HepG2 (cell line): ENCODE data around the gene TDRD9. TPM values are rescaled to one million over a fixed set of nuclear protein-coding genes. Genes with fewer than 3 reads are reported as not detected.

Experiments
- ARNTL ChIP-seq: sonication (generic); formaldehyde crosslinking; IDR thresholded peaks from 2 replicates; pipeline ENCODE4 v1.4.0; 2020; ENCODE audit warnings: mild to moderate bottlenecking, missing genetic modification reagents
- EED ChIP-seq: sonication (generic); formaldehyde crosslinking; IDR thresholded peaks from 2 replicates; pipeline ENCODE4 v1.5.0; 2020; ENCODE audit warnings: mild to moderate bottlenecking, missing genetic modification reagents
- FOXP1 ChIP-seq, 2 experiments: fragments of 450-650 bp in 1 of 2; IDR thresholded peaks; 2 replicates each; pipeline ENCODE4 v1.6.1; 2017 to 2018; ENCODE audit warnings: antibody characterized with exemption in 1 of 2
- HCFC1 ChIP-seq: fragments of 150-350 bp; IDR thresholded peaks from 2 replicates; pipeline ENCODE4 v1.6.1; 2014; ENCODE audit warnings: low read depth, low read length
- JUND ChIP-seq: sonication (generic); formaldehyde crosslinking; IDR thresholded peaks from 2 replicates; pipeline ENCODE4 v1.8.0; 2022; ENCODE audit warnings: mild to moderate bottlenecking, missing genetic modification reagents
- MEIS1 ChIP-seq: sonication (generic); formaldehyde crosslinking; IDR thresholded peaks from 2 replicates; pipeline ENCODE4 v1.9.0; 2021; ENCODE audit warnings: mild to moderate bottlenecking, missing genetic modification reagents, moderate library complexity, borderline replicate concordance
- NR2F1 ChIP-seq, 2 experiments: fragments of 450-650 bp in 1 of 2; formaldehyde crosslinking in 1 of 2; IDR thresholded peaks; 2 replicates each; pipeline versions ENCODE4 v1.5.0 to v1.6.1; 2016 to 2020; ENCODE audit warnings: mild to moderate bottlenecking in 1 of 2, missing compliant biosample characterization in 1 of 2, missing genetic modification reagents in 1 of 2, moderate library complexity in 1 of 2
- NR3C1 ChIP-seq: sonication (generic); formaldehyde crosslinking; IDR thresholded peaks from 2 replicates; pipeline ENCODE4 v1.4.0; 2020; ENCODE audit warnings: missing genetic modification reagents
- PPARG ChIP-seq: conservative IDR thresholded peaks from 2 replicates; pipeline ENCODE4 v1.6.1; 2016; ENCODE audit warnings: missing biosample characterization, missing genetic modification reagents
- TBX3 ChIP-seq: fragments of 450-650 bp; IDR thresholded peaks from 2 replicates; pipeline ENCODE4 v1.6.1; 2017; ENCODE audit warnings: antibody characterized with exemption, mild to moderate bottlenecking, inconsistent platforms, borderline replicate concordance
- THAP11 ChIP-seq: IDR thresholded peaks from 2 replicates; pipeline ENCODE4 v1.6.1; 2016; ENCODE audit warnings: missing biosample characterization, missing genetic modification reagents
- ZC3H4 ChIP-seq: sonication (generic); formaldehyde crosslinking; IDR thresholded peaks from 2 replicates; pipeline ENCODE4 v1.4.0; 2020; ENCODE audit warnings: missing genetic modification reagents, borderline replicate concordance
- ZNF235 ChIP-seq: sonication (generic); formaldehyde crosslinking; IDR thresholded peaks from 2 replicates; pipeline ENCODE4 v1.8.1; 2023; ENCODE audit warnings: mild to moderate bottlenecking, missing genetic modification reagents, borderline replicate concordance
- ZNF777 ChIP-seq: sonication (generic); formaldehyde crosslinking; IDR thresholded peaks from 2 replicates; pipeline ENCODE4 v1.4.0; 2020; ENCODE audit warnings: missing genetic modification reagents
- ZNF780A ChIP-seq: sonication (generic); formaldehyde crosslinking; IDR thresholded peaks from 2 replicates; pipeline ENCODE4 v1.8.0; 2022; ENCODE audit warnings: mild to moderate bottlenecking, missing genetic modification reagents, moderate library complexity
- polyA plus RNA-seq, 8 experiments: library from polyadenylated mRNA; depleted of rRNA in 3 of 8; stranded (reverse) in 7 of 8; unstranded in 1 of 8; fragments of >200 nt; fragmentation: Illumina TruSeq in 4 of 8; extraction: Trizol in 4 of 8; gene quantifications; 2 replicates each; pipeline versions ENCODE4 v1.2.1 to v1.2.3, GENCODE V29; 2011 to 2016; ENCODE audit warnings: low read depth in 4 of 8, missing spikeins in 1 of 8, mixed read lengths in 1 of 8; ENCODE audit not compliant: insufficient read depth in 1 of 8
- total RNA-seq, 5 experiments: library from RNA; depleted of rRNA; stranded (reverse); fragments of >200 nt; fragmentation: Illumina TruSeq; extraction: Trizol; gene quantifications; 2 replicates each; pipeline ENCODE4 v1.2.3, GENCODE V29; 2016; ENCODE audit warnings: low read depth in 1 of 5
- TF ChIP-seq, protein P1 (sequence below): sonication (generic); formaldehyde crosslinking; IDR thresholded peaks from 2 replicates; pipeline ENCODE4 v1.4.0; 2020; ENCODE audit warnings: mild to moderate bottlenecking, missing genetic modification reagents
- TF ChIP-seq, protein P2 (sequence below): sonication (generic); formaldehyde crosslinking; IDR thresholded peaks from 2 replicates; pipeline ENCODE4 v1.5.1; 2020; ENCODE audit warnings: mild to moderate bottlenecking, moderate library complexity, missing genetic modification reagents
- TF ChIP-seq, protein P3 (sequence below): sonication (generic); formaldehyde crosslinking; IDR thresholded peaks from 2 replicates; pipeline ENCODE4 v1.9.0; 2022; ENCODE audit warnings: missing genetic modification reagents, mild to moderate bottlenecking, borderline replicate concordance

The TDRD9 gene
- total and polyA plus RNA-seq, 2 of the 13 experiments (the other 11 are each of a cell fraction or from before 2014, with no cell fraction given) = not detected

DNA sequence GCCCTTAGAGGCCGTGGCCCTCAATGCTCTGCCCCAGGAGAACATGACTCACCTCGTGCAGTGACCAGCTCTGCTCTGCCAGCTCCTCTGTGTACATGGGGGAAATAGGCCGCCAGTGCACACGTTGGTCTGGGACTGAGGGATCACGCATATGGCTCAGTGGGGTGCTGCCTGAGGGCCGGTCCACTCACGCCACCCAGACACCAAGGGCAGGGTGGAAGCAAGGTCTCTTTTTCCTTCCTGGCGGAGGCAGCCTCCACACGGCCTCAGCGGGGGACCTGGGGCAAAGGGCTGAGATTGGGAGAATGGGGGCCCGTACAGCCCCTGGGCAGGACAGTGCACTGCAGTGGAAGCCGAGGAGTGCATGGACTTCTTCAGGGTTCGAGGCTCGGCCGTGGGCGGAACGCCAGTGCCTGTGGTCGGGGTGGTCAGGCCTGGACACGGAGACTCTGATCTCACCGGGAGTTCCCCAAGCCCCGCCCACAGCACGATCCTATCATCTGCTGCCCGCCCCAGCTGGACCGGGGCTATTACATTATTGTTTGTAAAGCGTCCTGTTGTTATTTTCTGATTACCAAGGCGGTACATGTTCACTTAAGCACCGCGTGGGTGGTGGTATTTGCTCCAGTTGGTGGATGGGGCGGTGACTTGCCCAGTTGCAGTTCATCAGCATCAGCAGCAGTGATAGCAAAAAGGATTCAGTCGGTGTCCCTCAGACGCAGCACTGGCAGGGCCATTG, 38.8 kb upstream of the TDRD9 start (continued):
- TF ChIP-seq, protein P1, sequence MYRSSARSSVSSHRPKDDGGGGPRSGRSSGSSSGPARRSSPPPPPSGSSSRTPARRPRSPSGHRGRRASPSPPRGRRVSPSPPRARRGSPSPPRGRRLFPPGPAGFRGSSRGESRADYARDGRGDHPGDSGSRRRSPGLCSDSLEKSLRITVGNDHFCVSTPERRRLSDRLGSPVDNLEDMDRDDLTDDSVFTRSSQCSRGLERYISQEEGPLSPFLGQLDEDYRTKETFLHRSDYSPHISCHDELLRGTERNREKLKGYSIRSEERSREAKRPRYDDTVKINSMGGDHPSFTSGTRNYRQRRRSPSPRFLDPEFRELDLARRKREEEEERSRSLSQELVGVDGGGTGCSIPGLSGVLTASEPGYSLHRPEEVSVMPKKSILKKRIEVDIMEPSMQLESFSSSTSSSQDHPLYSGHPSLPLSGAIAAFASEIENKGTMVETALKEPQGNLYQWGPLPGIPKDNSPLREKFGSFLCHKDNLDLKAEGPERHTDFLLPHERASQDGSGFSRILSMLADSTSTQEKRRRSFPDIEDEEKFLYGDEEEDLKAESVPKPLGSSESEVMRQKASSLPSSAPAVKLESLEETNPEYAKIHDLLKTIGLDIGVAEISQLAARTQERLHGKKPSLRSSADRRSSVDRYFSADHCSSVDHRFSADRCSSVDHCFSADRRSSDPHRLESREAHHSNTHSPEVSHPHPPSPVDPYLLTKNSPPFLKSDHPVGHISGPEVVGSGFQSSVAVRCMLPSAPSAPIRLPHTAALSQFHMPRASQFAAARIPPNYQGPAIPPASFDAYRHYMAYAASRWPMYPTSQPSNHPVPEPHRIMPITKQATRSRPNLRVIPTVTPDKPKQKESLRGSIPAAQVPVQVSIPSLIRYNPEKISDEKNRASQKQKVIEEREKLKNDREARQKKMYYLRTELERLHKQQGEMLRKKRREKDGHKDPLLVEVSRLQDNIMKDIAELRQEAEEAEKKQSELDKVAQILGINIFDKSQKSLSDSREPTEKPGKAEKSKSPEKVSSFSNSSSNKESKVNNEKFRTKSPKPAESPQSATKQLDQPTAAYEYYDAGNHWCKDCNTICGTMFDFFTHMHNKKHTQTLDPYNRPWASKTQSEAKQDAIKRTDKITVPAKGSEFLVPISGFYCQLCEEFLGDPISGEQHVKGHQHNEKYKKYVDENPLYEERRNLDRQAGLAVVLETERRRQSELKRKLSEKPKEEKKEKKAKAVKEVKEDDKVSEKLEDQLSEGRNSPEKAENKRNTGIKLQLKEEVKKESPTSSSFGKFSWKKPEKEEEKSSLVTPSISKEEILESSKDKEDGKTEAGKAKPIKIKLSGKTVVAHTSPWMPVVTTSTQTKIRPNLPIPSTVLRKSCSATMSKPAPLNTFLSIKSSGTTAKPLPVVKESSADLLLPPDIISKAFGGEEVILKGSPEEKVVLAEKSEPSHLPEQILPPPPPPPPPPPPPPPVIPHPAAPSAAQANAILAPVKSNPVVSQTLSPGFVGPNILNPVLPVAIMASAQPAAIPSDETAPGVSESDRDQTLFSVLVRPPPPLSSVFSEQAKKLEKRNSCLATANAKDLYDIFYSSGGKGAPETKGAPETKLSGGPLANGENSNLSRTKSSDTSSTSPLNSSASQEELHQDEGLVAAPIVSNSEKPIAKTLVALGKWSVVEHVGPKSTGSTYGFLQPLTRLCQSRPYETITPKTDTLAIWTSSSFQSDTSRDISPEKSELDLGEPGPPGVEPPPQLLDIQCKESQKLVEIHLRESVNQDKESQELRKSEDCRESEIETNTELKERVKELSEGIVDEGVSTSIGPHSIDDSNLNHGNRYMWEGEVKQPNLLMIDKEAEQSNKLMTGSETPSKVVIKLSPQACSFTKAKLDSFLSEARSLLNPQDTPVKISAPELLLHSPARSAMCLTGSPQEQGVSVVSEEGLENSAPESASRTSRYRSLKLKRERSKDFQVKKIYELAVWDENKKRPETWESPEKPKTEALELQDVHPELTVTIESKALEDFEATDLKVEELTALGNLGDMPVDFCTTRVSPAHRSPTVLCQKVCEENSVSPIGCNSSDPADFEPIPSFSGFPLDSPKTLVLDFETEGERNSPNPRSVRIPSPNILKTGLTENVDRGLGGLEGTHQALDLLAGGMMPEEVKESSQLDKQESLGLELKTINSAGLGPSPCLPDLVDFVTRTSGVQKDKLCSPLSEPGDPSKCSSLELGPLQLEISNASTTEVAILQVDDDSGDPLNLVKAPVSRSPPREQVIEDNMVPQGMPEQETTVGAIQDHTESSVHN (CRISPR knock-in tag) = no peak
- TF ChIP-seq ZNF780A (CRISPR knock-in tag) (no peak), ZNF235 (no peak), PPARG (no peak), ARNTL (CRISPR knock-in tag) (peak; percentile 74; the same call in 1 of the 2 replicates), FOXP1 (IDR thresholded peaks at IDR 0.05) (no peak), FOXP1 (CRISPR knock-in tag; IDR thresholded peaks at IDR 0.05) (peak; percentile 84), NR2F1 (CRISPR knock-in tag; IDR thresholded peaks at IDR 0.05) (no peak), ZC3H4 (CRISPR knock-in tag) (peak; percentile 58; the same call in 1 of the 2 replicates), EED (CRISPR knock-in tag) (no peak), NR3C1 (CRISPR knock-in tag) (no peak), MEIS1 (CRISPR knock-in tag) (peak; percentile 76; the same call in 1 of the 2 replicates), JUND (CRISPR knock-in tag) (peak; percentile 66; the same call in 1 of the 2 replicates), ZNF777 (CRISPR knock-in tag) (no peak), TBX3 (no peak; the same call in 1 of the 2 replicates), THAP11 (CRISPR knock-in tag) (peak; percentile 21; the same call in 1 of the 2 replicates), HCFC1 (no peak)
- TF ChIP-seq, protein P2, sequence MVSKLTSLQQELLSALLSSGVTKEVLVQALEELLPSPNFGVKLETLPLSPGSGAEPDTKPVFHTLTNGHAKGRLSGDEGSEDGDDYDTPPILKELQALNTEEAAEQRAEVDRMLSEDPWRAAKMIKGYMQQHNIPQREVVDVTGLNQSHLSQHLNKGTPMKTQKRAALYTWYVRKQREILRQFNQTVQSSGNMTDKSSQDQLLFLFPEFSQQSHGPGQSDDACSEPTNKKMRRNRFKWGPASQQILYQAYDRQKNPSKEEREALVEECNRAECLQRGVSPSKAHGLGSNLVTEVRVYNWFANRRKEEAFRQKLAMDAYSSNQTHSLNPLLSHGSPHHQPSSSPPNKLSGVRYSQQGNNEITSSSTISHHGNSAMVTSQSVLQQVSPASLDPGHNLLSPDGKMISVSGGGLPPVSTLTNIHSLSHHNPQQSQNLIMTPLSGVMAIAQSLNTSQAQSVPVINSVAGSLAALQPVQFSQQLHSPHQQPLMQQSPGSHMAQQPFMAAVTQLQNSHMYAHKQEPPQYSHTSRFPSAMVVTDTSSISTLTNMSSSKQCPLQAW (CRISPR knock-in tag) = no peak
- TF ChIP-seq, protein P3, sequence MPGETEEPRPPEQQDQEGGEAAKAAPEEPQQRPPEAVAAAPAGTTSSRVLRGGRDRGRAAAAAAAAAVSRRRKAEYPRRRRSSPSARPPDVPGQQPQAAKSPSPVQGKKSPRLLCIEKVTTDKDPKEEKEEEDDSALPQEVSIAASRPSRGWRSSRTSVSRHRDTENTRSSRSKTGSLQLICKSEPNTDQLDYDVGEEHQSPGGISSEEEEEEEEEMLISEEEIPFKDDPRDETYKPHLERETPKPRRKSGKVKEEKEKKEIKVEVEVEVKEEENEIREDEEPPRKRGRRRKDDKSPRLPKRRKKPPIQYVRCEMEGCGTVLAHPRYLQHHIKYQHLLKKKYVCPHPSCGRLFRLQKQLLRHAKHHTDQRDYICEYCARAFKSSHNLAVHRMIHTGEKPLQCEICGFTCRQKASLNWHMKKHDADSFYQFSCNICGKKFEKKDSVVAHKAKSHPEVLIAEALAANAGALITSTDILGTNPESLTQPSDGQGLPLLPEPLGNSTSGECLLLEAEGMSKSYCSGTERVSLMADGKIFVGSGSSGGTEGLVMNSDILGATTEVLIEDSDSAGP (CRISPR knock-in tag) = peak; percentile 24
